Esophagus squamous epithelium (tissue), 5 donors: Measurements from ENCODE around the gene PRKG1. TPM values are rescaled to one million over a fixed set of nuclear protein-coding genes. Genes with fewer than 3 reads are reported as not detected.

Source experiments
- DNase-seq: peaks from one replicate; lab custom pipeline; 2025; lab: John Stamatoyannopoulos, UW
- H3K27ac ChIP-seq, 4 donors: fragments of 200-600 bp; sonication (generic); one replicate each; pipeline ENCODE4 v1.5.1; 2016 to 2019; ENCODE audit warnings: mild to moderate bottlenecking in 1 of 4
- H3K27me3 ChIP-seq, 4 donors: fragments of 200-600 bp; sonication (generic); 1 replicate in 3 of 4; 2 replicates in 1 of 4; pipeline versions ENCODE4 v1.5.1 to v1.6.0; 2017 to 2021; ENCODE audit warnings: antibody characterized with exemption in 1 of 4
- H3K36me3 ChIP-seq, 3 donors: fragments of 200-600 bp; sonication (generic); one replicate each; pipeline ENCODE4 v1.5.1; 2016 to 2019
- H3K4me1 ChIP-seq, 3 donors: fragments of 200-600 bp; sonication (generic); one replicate each; pipeline ENCODE4 v1.5.1; 2017 to 2019
- H3K4me3 ChIP-seq, 4 donors: fragments of 200-600 bp; sonication (generic); 1 replicate in 3 of 4; 2 replicates in 1 of 4; pipeline ENCODE4 v1.5.1; 2016 to 2019; ENCODE audit warnings: mild to moderate bottlenecking in 2 of 4, moderate library complexity in 1 of 4
- H3K9me3 ChIP-seq, 3 donors: fragments of 200-600 bp; sonication (generic); one replicate each; pipeline ENCODE4 v1.5.1; 2016 to 2019
- CTCF ChIP-seq, 6 experiments: fragments of 450-650 bp in 4 of 6; fragments of 200-600 bp in 2 of 6; sonication (generic) in 2 of 6; IDR thresholded peaks; one replicate each; pipeline ENCODE4 v1.5.1; 2016 to 2019; ENCODE audit warnings: antibody characterized with exemption in 6 of 6, mild to moderate bottlenecking in 4 of 6, moderate library complexity in 4 of 6
- POLR2A ChIP-seq, 4 donors: fragments of 450-650 bp; IDR thresholded peaks; one replicate each; pipeline ENCODE4 v1.6.1; 2017; ENCODE audit warnings: antibody characterized with exemption in 4 of 4, mild to moderate bottlenecking in 4 of 4, moderate library complexity in 3 of 4
- WGBS, 2 donors: methylation state at CpG; one replicate each; pipeline ENCODE4 v1.1.5; 2018; 5-methylcytosine and 5-hydroxymethylcytosine counted together
- intact Hi-C: fragments of 100-400 bp; cut with DNase I; formaldehyde crosslinking; loops from one replicate; pipeline ENCODE4 v1.15.0; 2022
- total RNA-seq, 4 donors: library from RNA; depleted of rRNA; stranded (reverse); fragments of >200 nt; gene quantifications; one replicate each; pipeline ENCODE4 v1.1.0, GENCODE V29; 2016
- donor health status: DM: yes; HTN: yes; CAD: no.

Gene PRKG1
- total RNA-seq, 4 donors from 2014 or later, result 2.0 to 10.9 (median 3.8) TPM

DNA sequence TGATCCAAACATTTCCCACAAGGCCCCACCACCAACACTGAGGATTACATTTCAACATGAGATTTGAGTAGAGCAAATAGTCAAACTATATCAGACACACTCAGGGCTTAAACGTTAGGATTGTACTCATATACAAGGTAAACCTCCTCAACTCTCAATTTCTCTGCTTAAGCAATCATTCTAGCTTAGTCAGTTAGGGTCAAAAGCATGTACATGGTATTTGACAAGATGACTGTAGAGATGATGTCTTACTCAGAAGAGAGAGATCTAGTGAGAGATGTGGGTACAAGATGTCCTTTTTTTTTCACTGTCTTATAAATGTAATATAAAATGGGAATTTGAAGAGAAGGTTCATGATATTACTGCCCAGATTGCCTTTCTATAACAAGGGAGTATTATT is 270.1 kb downstream of the PRKG1 start:
- no peak for TF ChIP-seq POLR2A (IDR thresholded peaks at IDR 0.05)
- no peak for TF ChIP-seq CTCF (IDR thresholded peaks at IDR 0.05)
- Histone ChIP-seq H3K27ac (no peak overlapping the region), H3K4me3 (no peak overlapping the region), H3K27me3 (no peaks in the 10 kb centered on the region), H3K36me3 (no peaks in the 10 kb centered on the region), H3K9me3 (no peaks in the 10 kb centered on the region), H3K4me1 (peaks cover 0 to 4% (median 0%) of the 10 kb centered on the region in 3 donors)
- DNase-seq, result no peak
- WGBS, 2 donors, result 62 to 85% methylated on average over 1 of the region's 1 CpG
- intact Hi-C loops, result no loop called here

GRCh38 chr10:51348622-51349021 is 274.3 kb downstream of the PRKG1 start:
- 78 to 81% methylated on average over 4 of the region's 4 CpGs for WGBS, 2 donors
- Histone ChIP-seq H3K4me3 (no peak overlapping the region), H3K36me3 (no peaks in the 10 kb centered on the region), H3K27ac (no peak overlapping the region), H3K9me3 (no peaks in the 10 kb centered on the region), H3K4me1 (no peaks in the 10 kb centered on the region), H3K27me3 (no peaks in the 10 kb centered on the region)
- DNase-seq, result no peak
- TF ChIP-seq POLR2A (IDR thresholded peaks at IDR 0.05) (no peak), CTCF (IDR thresholded peaks at IDR 0.05) (no peak)
- intact Hi-C loops, result no loop called here

- Histone ChIP-seq H3K4me3 (no peak overlapping the region), H3K36me3 (no peaks in the 10 kb centered on the region), H3K4me1 (no peaks in the 10 kb centered on the region), H3K27ac (no peak overlapping the region), H3K9me3 (no peaks in the 10 kb centered on the region), H3K27me3 (no peaks in the 10 kb centered on the region)
- 82 to 85% methylated on average over 2 of the region's 2 CpGs for WGBS, 2 donors
- intact Hi-C loops, result no loop called here
- TF ChIP-seq POLR2A (IDR thresholded peaks at IDR 0.05) (no peak), CTCF (IDR thresholded peaks at IDR 0.05) (no peak)
- DNase-seq, result no peak
These were observed 282.9 kb downstream of the PRKG1 start for GRCh38 chr10:51357170-51357569.

GRCh38 chr10:51358227-51358626 is 283.9 kb downstream of the PRKG1 start:
- no peak for TF ChIP-seq CTCF (IDR thresholded peaks at IDR 0.05)
- no peak for TF ChIP-seq POLR2A (IDR thresholded peaks at IDR 0.05)
- DNase-seq, result no peak
- intact Hi-C loops, result no loop called here
- Histone ChIP-seq H3K36me3 (no peaks in the 10 kb centered on the region), H3K4me3 (no peak overlapping the region), H3K27ac (no peak overlapping the region), H3K4me1 (no peaks in the 10 kb centered on the region), H3K9me3 (no peaks in the 10 kb centered on the region), H3K27me3 (no peaks in the 10 kb centered on the region)

- intact Hi-C loops, result no loop called here
- H3K4me1 ChIP-seq, result no peaks in the 10 kb centered on the region
- WGBS, 2 donors, result 87 to 89% methylated on average over 4 of the region's 4 CpGs
- no peak overlapping the region for H3K4me3 ChIP-seq
- DNase-seq, result no peak
- TF ChIP-seq POLR2A (IDR thresholded peaks at IDR 0.05) (no peak), CTCF (IDR thresholded peaks at IDR 0.05) (no peak)
- H3K9me3 ChIP-seq, result no peaks in the 10 kb centered on the region
- H3K36me3 ChIP-seq, result no peaks in the 10 kb centered on the region
- no peaks in the 10 kb centered on the region for H3K27me3 ChIP-seq
- H3K27ac ChIP-seq, result no peak overlapping the region
These were observed 289.1 kb downstream of the PRKG1 start for GRCh38 chr10:51363415-51363814.
